AG04450 (cell line): ENCODE measurements around the gene MEG3. TPM values are rescaled to one million over a fixed set of nuclear protein-coding genes. Genes with fewer than 3 reads are reported as not detected.

ENCODE experiments used
- CTCF ChIA-PET: fragments of 300-600, 350-600 bp; formaldehyde crosslinking; extraction: SDS; loops from one replicate; lab custom pipeline; 2022; ENCODE audit warnings: antibody characterized with exemption, inconsistent platforms; lab: Charles Lee
- POLR2A ChIA-PET: fragments of 350-600 bp; formaldehyde crosslinking; extraction: SDS; loops from one replicate; lab custom pipeline; 2021; ENCODE audit warnings: antibody characterized with exemption, inconsistent platforms; lab: Yijun Ruan, JAX
- DNase-seq: peaks from one replicate; pipeline ENCODE4 v3.0.0-alpha.2; 2011; ENCODE audit warnings: low read depth, low spot score
- H3K27ac ChIP-seq: one replicate; pipeline ENCODE4 v1.5.1; 2012; ENCODE audit warnings: low read depth, low read length, control low read depth
- H3K27me3 ChIP-seq: one replicate; pipeline ENCODE4 v1.6.0; 2012; ENCODE audit warnings: low read length; ENCODE audit not compliant: control insufficient read depth, insufficient read depth
- H3K4me3 ChIP-seq: 2 replicates; pipeline ENCODE4 v1.5.1; 2011; ENCODE audit warnings: mild to moderate bottlenecking, low read depth, low read length, control low read depth
- H3K9me3 ChIP-seq: 2 replicates; pipeline ENCODE4 v1.5.1; 2012; ENCODE audit warnings: low read length; ENCODE audit not compliant: control insufficient read depth, insufficient read depth
- CTCF ChIP-seq: IDR thresholded peaks from 2 replicates; pipeline ENCODE4 v1.5.1; 2011; ENCODE audit warnings: low read depth, low read length, control low read depth, inconsistent platforms
- polyA plus RNA-seq: library from polyadenylated mRNA; depleted of rRNA; stranded (reverse); fragments of >200 nt; gene quantifications from 2 replicates; pipeline ENCODE4 v1.2.3, GENCODE V29; 2011

The MEG3 gene
- polyA plus RNA-seq, 1 experiment = 310 TPM

- H3K4me3 ChIP-seq = no peak overlapping the region
- CTCF ChIA-PET = no interaction called here
- no peak for DNase-seq
- no peak for TF ChIP-seq CTCF
- peaks cover 24% of the 10 kb centered on the region for H3K9me3 ChIP-seq
- H3K27me3 ChIP-seq = no peaks in the 10 kb centered on the region
- POLR2A ChIA-PET = no interaction called here
- H3K27ac ChIP-seq = no peak overlapping the region
Measured at GRCh38 chr14:100822013-100822412, 3.9 kb upstream of the MEG3 start.

GRCh38 chr14:100822532-100823296, 3.2 kb upstream of the MEG3 start:
- TF ChIP-seq CTCF = no peak
- POLR2A ChIA-PET = no interaction called here
- Histone ChIP-seq H3K9me3 (peaks cover 31% of the 10 kb centered on the region), H3K27me3 (no peaks in the 10 kb centered on the region), H3K27ac (no peak overlapping the region), H3K4me3 (no peak overlapping the region)
- DNase-seq = no peak
- CTCF ChIA-PET = no interaction called here

- H3K9me3 ChIP-seq = peaks cover 32% of the 10 kb centered on the region
- no peaks in the 10 kb centered on the region for H3K27me3 ChIP-seq
- TF ChIP-seq CTCF = no peak
- H3K4me3 ChIP-seq = no peak overlapping the region
- ChIA-PET POLR2A (interaction anchor here (2.8 kb wide), 1 partner anchor 20 kb away, joined by 20 read pairs; no protein-coding TSS in a partner anchor), CTCF (no interaction called here)
- H3K27ac ChIP-seq = no peak overlapping the region
- no peak for DNase-seq
Measured at GRCh38 chr14:100823413-100824080, 2.4 kb upstream of the MEG3 start.

GRCh38 chr14:100824091-100824551, 1.8 kb upstream of the MEG3 start:
- peaks cover 32% of the 10 kb centered on the region for H3K9me3 ChIP-seq
- no peak for TF ChIP-seq CTCF
- DNase-seq = no peak
- CTCF ChIA-PET = no interaction called here
- H3K27me3 ChIP-seq = no peaks in the 10 kb centered on the region
- no peak overlapping the region for H3K4me3 ChIP-seq
- POLR2A ChIA-PET = interaction anchor here (2.8 kb wide), 1 partner anchor 19 kb away, joined by 20 read pairs; no protein-coding TSS in a partner anchor
- H3K27ac ChIP-seq = no peak overlapping the region
